GM10248 (cell line): Measurements from ENCODE around the gene KMO.

ENCODE experiments used
- CTCF ChIA-PET: fragments of 300-600 bp; sonication (Branson Sonifier 250); formaldehyde crosslinking; extraction: SDS; loops from one replicate; lab custom pipeline; 2021; ENCODE audit warnings: antibody characterized with exemption; lab: Yijun Ruan, JAX
- POLR2A ChIA-PET: fragments of 350-650 bp; sonication (Branson Sonifier 250); formaldehyde crosslinking; extraction: SDS; loops from one replicate; lab custom pipeline; 2020; ENCODE audit warnings: antibody characterized with exemption; lab: Yijun Ruan, JAX
- DNase-seq: peaks from one replicate; pipeline ENCODE4 v3.0.0; 2012; ENCODE audit errors: extremely low spot score
- TF ChIP-seq, protein P1 (sequence below): IDR thresholded peaks from 2 replicates; pipeline ENCODE4 v1.5.1; 2012; ENCODE audit warnings: mild to moderate bottlenecking, low read depth; ENCODE audit errors: extremely low read depth, missing control alignments, control extremely low read depth

The KMO gene

DNA sequence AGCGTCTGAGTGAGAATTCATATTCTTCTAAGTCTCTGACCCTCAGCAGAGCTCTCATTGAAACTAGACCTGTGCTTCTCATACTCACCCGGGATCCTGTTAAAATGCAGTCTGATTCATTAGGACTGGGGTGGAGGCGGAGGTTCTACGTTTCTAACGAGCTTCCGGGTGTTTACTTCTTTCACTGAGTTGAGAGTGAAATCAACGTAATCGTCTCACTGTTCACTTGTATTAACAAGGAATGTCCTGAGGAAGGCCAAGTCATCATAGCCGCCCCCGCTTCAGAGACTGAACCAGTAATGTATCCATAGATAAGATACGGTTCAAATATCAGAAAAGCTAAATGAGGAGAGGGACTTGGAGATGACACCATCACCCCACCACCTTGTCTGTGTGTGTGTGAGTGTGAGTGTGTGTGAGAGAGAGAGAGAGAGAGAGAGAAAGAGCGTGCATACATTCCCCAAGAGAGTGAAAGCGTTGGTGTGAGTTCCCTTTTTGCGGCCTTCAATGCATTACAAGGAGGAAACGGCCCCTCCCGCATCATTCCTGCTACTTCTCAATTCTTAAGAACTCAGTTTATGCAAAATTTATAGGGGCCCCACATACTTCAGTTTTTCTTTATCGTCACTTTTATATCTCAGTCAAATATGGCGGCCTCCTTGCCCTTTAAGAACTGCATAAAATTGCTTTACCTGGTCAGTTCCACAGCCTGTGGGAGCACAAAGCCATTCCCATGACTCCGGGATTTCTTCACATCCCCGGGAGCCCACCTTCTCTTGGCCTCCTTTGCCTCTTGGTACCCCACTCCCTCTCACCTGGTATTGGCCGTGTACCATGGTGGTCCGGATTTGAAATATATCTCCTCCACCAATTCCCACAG, 19.8 kb downstream of the KMO start:
- ChIA-PET POLR2A (no interaction called here), CTCF (interaction anchor here (1.0 to 2.7 kb wide), 6 partner anchors 10 to 113 kb away, joined by 3 to 14 read pairs (median 5); no protein-coding TSS in a partner anchor)

DNA sequence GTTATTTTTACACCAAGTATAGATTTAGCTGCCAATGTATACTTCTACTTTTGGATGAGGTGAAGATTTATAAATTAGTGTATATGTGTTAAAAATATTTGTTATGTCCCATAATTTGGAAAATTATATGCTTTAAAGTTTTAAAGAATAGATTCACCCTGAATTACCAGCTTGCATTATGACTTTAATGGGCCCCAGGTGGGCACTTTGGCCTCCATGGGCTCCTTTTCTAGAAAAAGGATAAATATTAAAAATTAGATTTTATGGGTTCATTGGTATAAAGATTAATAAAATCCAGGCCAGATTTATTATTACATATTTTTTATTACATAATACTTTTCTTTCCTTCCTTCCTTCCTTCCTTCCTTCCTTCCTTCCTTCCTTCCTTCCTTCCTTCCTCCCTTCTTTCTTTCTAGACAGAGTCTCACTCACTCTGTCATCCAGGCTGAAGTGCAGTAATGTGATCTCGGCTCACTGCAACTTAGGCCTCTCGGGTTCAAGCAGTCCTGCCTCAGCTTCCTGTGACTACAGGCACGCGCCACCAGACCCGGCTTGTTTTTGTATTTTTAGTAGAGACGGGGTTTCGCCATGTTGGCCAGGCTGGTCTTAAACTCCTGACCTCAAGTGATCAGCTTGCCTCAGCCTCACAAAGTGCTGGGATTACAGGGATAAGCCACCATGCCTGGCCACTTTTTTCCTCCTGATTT, 21.9 kb downstream of the KMO start:
- no peak for DNase-seq
- ChIA-PET CTCF (interaction anchor here (2.3 kb wide), 1 partner anchor 10 kb away, joined by 10 read pairs; no protein-coding TSS in a partner anchor), POLR2A (no interaction called here)
- TF ChIP-seq, protein P1, sequence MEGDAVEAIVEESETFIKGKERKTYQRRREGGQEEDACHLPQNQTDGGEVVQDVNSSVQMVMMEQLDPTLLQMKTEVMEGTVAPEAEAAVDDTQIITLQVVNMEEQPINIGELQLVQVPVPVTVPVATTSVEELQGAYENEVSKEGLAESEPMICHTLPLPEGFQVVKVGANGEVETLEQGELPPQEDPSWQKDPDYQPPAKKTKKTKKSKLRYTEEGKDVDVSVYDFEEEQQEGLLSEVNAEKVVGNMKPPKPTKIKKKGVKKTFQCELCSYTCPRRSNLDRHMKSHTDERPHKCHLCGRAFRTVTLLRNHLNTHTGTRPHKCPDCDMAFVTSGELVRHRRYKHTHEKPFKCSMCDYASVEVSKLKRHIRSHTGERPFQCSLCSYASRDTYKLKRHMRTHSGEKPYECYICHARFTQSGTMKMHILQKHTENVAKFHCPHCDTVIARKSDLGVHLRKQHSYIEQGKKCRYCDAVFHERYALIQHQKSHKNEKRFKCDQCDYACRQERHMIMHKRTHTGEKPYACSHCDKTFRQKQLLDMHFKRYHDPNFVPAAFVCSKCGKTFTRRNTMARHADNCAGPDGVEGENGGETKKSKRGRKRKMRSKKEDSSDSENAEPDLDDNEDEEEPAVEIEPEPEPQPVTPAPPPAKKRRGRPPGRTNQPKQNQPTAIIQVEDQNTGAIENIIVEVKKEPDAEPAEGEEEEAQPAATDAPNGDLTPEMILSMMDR: no peak

More for the DNA sequence above, 19.8 kb downstream of the KMO start:
- peak; percentile 51 for DNase-seq
- TF ChIP-seq, protein P1: no peak

DNA sequence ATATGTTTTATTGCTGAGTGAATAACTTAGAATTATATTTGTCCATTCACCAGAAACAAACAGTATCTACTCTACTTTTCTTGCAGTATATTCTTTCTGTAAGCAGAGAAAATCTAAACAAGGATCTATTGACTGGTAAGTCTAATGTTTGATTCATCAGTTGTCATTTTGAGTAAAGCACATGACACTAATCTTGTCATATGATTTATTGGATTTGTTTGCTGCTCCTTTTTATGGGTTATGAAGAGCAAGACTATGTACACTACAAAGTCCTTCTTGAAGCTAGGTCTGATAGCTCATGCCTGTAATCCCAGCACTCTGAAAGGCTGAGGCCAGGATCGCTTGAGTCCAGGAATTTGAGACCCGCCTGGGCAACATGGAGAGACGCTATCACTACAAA, 23.3 kb downstream of the KMO start:
- no peak for DNase-seq
- TF ChIP-seq, protein P1: no peak
- ChIA-PET CTCF (interaction anchor here (1.0 to 2.3 kb wide), 4 partner anchors 9 to 23 kb away, joined by 3 to 10 read pairs (median 4); no protein-coding TSS in a partner anchor), POLR2A (no interaction called here)

DNA sequence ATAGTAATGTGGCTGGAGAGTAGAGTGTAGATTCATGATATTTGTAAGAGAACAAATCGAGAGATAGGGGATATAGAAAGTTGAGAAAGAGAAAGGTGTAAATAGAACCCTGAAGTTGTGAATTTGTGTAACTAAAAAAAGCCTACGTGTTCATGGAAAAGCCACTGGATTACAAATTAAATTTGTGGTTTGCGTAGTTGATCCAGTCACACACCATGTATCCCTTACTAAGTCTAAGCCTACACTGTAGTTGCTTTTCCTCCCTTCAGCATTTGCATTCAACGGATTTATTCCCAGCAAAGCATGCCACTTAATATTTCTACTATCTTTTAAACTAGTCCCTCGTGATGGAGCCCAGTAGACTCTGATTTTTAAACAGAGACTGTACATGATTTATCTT, 24.9 kb downstream of the KMO start:
- TF ChIP-seq, protein P1: no peak
- DNase-seq: no peak
- POLR2A ChIA-PET: no interaction called here
- CTCF ChIA-PET: no interaction called here

DNA sequence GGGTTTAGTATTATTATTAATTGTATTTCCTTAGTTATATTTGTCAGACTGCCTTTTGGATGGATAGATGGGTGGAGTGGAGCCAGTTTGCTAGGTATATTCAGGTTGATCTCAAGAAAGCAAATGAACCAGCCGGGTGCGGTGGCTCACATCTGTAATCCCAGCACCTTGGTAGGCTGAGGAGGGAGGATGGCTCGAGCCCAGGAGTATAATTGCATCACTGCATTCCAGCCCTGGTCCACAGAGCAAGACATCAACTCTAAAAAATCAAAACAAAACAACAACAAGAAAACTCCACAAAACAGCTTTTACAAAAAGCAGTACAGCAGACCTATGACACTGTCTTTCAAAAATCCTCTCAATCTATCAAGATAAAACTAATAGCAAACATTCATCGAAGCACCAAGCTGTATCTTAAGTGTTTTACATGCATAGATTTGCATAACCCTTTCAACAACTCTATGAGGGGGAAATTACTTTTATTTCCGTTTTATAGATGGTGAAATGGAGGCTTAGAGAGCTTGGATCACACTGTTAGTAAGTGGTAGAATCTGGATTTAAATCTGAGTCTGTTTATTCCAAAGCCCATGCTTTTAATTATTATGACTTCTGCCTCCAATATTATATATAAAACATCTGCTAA, 25.5 kb downstream of the KMO start:
- ChIA-PET CTCF (no interaction called here), POLR2A (no interaction called here)
- TF ChIP-seq, protein P1: no peak
- DNase-seq: no peak
